ENCODE data around the gene CLEC3B. TPM values are rescaled to one million over a fixed set of nuclear protein-coding genes. Genes with fewer than 3 reads are reported as not detected.

Gene CLEC3B
- polyA plus RNA-seq, 1 experiment, result 22.3 TPM

DNA sequence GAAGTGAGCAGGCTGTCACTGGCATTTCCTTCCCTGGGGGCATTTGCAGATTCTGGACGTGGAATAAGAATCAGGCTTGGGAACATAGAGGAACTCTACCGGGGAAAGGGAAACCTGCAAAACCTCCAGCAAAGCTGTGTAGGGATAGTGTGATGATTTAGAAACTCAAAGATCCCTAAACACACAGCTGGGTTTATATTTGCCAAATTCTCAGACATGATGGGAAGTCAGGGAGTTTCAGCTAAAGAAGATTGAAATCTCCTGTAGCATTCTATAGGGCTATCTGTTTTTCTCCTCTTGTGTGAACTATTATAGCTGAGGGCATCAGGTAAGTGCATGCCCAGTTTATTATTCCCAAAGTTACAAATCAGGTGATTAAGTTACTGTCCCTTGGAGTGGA lies 9.2 kb upstream of the CLEC3B start:
- ChIA-PET POLR2A (no interaction called here), CTCF (no interaction called here)
- DNase-seq (ENCODE audit: low read depth), result no peak
- no peak overlapping the region for H3K4me3 ChIP-seq (ENCODE audit: low read depth, low read length)
- no peaks in the 10 kb centered on the region; the same call in none of the 2 replicates for H3K36me3 ChIP-seq (ENCODE audit: control insufficient read depth, insufficient read depth, low read length)
- no peak for TF ChIP-seq CTCF (IDR thresholded peaks at IDR 0.05; ENCODE audit: insufficient read depth, low read depth, low read length)
- H3K27me3 ChIP-seq (ENCODE audit: control insufficient read depth, insufficient read depth, low read length), result no peaks in the 10 kb centered on the region

DNA sequence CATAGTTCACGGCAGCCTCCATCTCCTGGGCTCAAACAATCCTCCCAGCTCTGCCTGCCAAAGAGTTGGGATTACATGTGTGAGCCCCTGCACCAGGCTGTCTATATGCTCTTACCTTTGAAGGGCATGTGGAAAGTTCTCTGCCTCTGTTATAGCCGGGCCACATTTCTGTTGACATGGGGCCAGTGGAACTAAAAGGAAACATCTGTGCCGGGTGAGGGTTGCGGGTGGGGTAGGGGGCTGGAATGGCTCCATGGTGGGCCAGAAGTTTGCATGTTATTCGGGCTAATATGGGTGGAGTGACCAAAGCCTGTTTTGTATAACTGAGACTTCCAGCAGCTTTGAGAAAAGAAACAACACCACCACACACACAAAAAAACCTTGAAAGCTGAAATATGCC lies 8.3 kb upstream of the CLEC3B start:
- CTCF ChIA-PET, result interaction anchor here (0.8 to 1.2 kb wide), 2 partner anchors 25 to 192 kb away, joined by 3 read pairs; no protein-coding TSS in a partner anchor
- Histone ChIP-seq H3K27me3 (ENCODE audit: control insufficient read depth, insufficient read depth, low read length) (no peaks in the 10 kb centered on the region), H3K36me3 (ENCODE audit: control insufficient read depth, insufficient read depth, low read length) (no peaks in the 10 kb centered on the region; the same call in none of the 2 replicates), H3K4me3 (ENCODE audit: low read depth, low read length) (no peak overlapping the region)
- DNase-seq (ENCODE audit: low read depth), result no peak
- POLR2A ChIA-PET, result no interaction called here
- no peak for TF ChIP-seq CTCF (IDR thresholded peaks at IDR 0.05; ENCODE audit: insufficient read depth, low read depth, low read length)

- Histone ChIP-seq H3K27me3 (ENCODE audit: control insufficient read depth, insufficient read depth, low read length) (no peaks in the 10 kb centered on the region), H3K4me3 (ENCODE audit: low read depth, low read length) (no peak overlapping the region), H3K36me3 (ENCODE audit: control insufficient read depth, insufficient read depth, low read length) (no peaks in the 10 kb centered on the region; the same call in 1 of the 2 replicates)
- DNase-seq (ENCODE audit: low read depth), result no peak
- ChIA-PET POLR2A (interaction anchor here (0.6 kb wide), 1 partner anchor 561 kb away, joined by 3 read pairs; no protein-coding TSS in a partner anchor), CTCF (interaction anchor here (0.6 to 1.5 kb wide), 3 partner anchors 9 to 21 kb away, joined by 3 to 4 read pairs (median 3); no protein-coding TSS in a partner anchor)
- no peak for TF ChIP-seq CTCF (IDR thresholded peaks at IDR 0.05; ENCODE audit: insufficient read depth, low read depth, low read length)
Observed at GRCh38 chr3:45020534-45020933, 5.6 kb upstream of the CLEC3B start.

GRCh38 chr3:45021524-45022297 lies 4.4 kb upstream of the CLEC3B start:
- ChIA-PET CTCF (interaction anchor here (1.5 to 1.6 kb wide), 2 partner anchors 10 to 15 kb away, joined by 4 to 7 read pairs; no protein-coding TSS in a partner anchor), POLR2A (no interaction called here)
- no peak for DNase-seq (ENCODE audit: low read depth)

More at GRCh38 chr3:45021524-45022297, 4.4 kb upstream of the CLEC3B start:
- Histone ChIP-seq H3K27me3 (ENCODE audit: control insufficient read depth, insufficient read depth, low read length) (no peaks in the 10 kb centered on the region), H3K4me3 (ENCODE audit: low read depth, low read length) (no peak overlapping the region), H3K36me3 (ENCODE audit: control insufficient read depth, insufficient read depth, low read length) (no peaks in the 10 kb centered on the region)
- no peak for TF ChIP-seq CTCF (IDR thresholded peaks at IDR 0.05; ENCODE audit: insufficient read depth, low read depth, low read length)

Data from BJ (cell line).